HepG2 (cell line): ENCODE measurements around the gene CD40. TPM values are rescaled to one million over a fixed set of nuclear protein-coding genes. Genes with fewer than 3 reads are reported as not detected.

Source experiments
- ATAC-seq: fragments of 200-7000 bp; cut with Tn5 transposase; 3 replicates; pipeline ENCODE4 v1.9.1; 2020; ENCODE audit warnings: mild to moderate bottlenecking, moderate library complexity
- BruUV-seq: library from RNA; stranded (reverse); fragments of 400-500 nt; replicated peaks from 2 replicates; lab custom pipeline; 2021; lab: Mats Ljungman, UMichigan
- CTCF ChIA-PET: fragments of 300-600 bp; formaldehyde crosslinking; extraction: SDS; loops from one replicate; lab custom pipeline; 2021; ENCODE audit warnings: low total read pairs, inconsistent platforms, low intra/inter-chr PET ratio; lab: Yijun Ruan, JAX
- POLR2A ChIA-PET: fragments of 350-600 bp; sonication (Branson Sonifier 250); formaldehyde crosslinking; loops from one replicate; lab custom pipeline; 2020; ENCODE audit warnings: antibody characterized with exemption, inconsistent platforms; lab: Yijun Ruan, JAX
- DNase-seq: peaks from one replicate; pipeline ENCODE4 v3.0.0-alpha.2; 2015; ENCODE audit warnings: low spot score
- FAIRE-seq: peaks from 3 replicates; lab custom pipeline; 2011; peaks lifted over from hg19 to GRCh38; lab: Jason Lieb, UNC
- H2AFZ ChIP-seq: one replicate; pipeline ENCODE4 v1.6.1; 2011; ENCODE audit warnings: low read length, inconsistent platforms
- H3K27ac ChIP-seq: fragments of 300-600 bp; 3 replicates; pipeline ENCODE4 v1.8.0; 2011; ENCODE audit warnings: mixed run types, mild to moderate bottlenecking, mixed read lengths, low read length, inconsistent platforms; ENCODE audit not compliant: insufficient read depth; ENCODE audit errors: extremely low read length
- H3K27me3 ChIP-seq, 2 experiments: fragments of 200-600 bp in 1 of 2; 2 replicates in 1 of 2; 3 replicates in 1 of 2; pipeline versions ENCODE4 v1.6.0 to v1.8.0; 2011; ENCODE audit warnings: low read length in 2 of 2, mild to moderate bottlenecking in 2 of 2, moderate library complexity in 2 of 2, inconsistent platforms in 1 of 2; ENCODE audit not compliant: insufficient read depth in 2 of 2, control insufficient read depth in 1 of 2
- H3K36me3 ChIP-seq, 2 experiments: fragments of 200-600 bp in 1 of 2; replicated peaks in 1 of 2; 2 replicates in 1 of 2; 3 replicates in 1 of 2; pipeline versions ENCODE4 v1.5.1 to v1.8.0; 2011; ENCODE audit warnings: low read length in 2 of 2, inconsistent platforms in 1 of 2; ENCODE audit not compliant: insufficient read depth in 2 of 2, control insufficient read depth in 1 of 2
- H3K4me1 ChIP-seq: 2 replicates; pipeline ENCODE4 v1.5.1; 2012; ENCODE audit warnings: low read length, inconsistent platforms; ENCODE audit not compliant: insufficient read depth
- H3K4me2 ChIP-seq: 2 replicates; pipeline ENCODE4 v1.6.0; 2011; ENCODE audit warnings: low read depth, low read length, inconsistent platforms
- H3K4me3 ChIP-seq, 3 experiments: fragments of 200-600 bp in 1 of 3; sonication (generic), shearing (Covaris generic) in 1 of 3; replicated peaks in 1 of 3; 2 replicates each; pipeline ENCODE4 v1.5.1; 2011 to 2016; ENCODE audit warnings: low read length in 3 of 3, inconsistent platforms in 2 of 3, low read depth in 2 of 3, mild to moderate bottlenecking in 2 of 3, control low read depth in 1 of 3, mixed read lengths in 1 of 3; ENCODE audit not compliant: insufficient read depth in 1 of 3
- H3K79me2 ChIP-seq: one replicate; pipeline ENCODE4 v1.6.1; 2011; ENCODE audit warnings: low read length, inconsistent platforms; ENCODE audit not compliant: insufficient read depth
- H3K9ac ChIP-seq: 2 replicates; pipeline ENCODE4 v1.6.0; 2011; ENCODE audit warnings: mild to moderate bottlenecking, low read depth, low read length, inconsistent platforms; ENCODE audit not compliant: insufficient read depth
- H3K9me3 ChIP-seq: 2 replicates; pipeline ENCODE4 v1.5.1; 2012; ENCODE audit warnings: mild to moderate bottlenecking, low read length
- H4K20me1 ChIP-seq: 2 replicates; pipeline ENCODE4 v1.6.0; 2011; ENCODE audit warnings: inconsistent platforms, mild to moderate bottlenecking, low read length, moderate library complexity; ENCODE audit not compliant: insufficient read depth
- E2F2 ChIP-seq: sonication (generic); formaldehyde crosslinking; IDR thresholded peaks from 2 replicates; pipeline ENCODE4 v1.4.0; 2020; ENCODE audit warnings: missing genetic modification reagents, borderline replicate concordance
- RXRA ChIP-seq: sonication (generic); formaldehyde crosslinking; IDR thresholded peaks from 2 replicates; pipeline ENCODE4 v1.5.1; 2020; ENCODE audit warnings: missing genetic modification reagents
- THAP9 ChIP-seq: sonication (generic); formaldehyde crosslinking; IDR thresholded peaks from 2 replicates; pipeline ENCODE4; 2020; ENCODE audit warnings: missing genetic modification reagents, mild to moderate bottlenecking, borderline replicate concordance
- ZNF12 ChIP-seq: sonication (generic); formaldehyde crosslinking; IDR thresholded peaks from 2 replicates; pipeline ENCODE4 v1.5.0; 2020; ENCODE audit warnings: missing genetic modification reagents
- ZNF317 ChIP-seq: sonication (generic); formaldehyde crosslinking; IDR thresholded peaks from 2 replicates; pipeline ENCODE4 v1.5.0; 2020; ENCODE audit warnings: mild to moderate bottlenecking, missing genetic modification reagents
- ZNF414 ChIP-seq: sonication (generic); formaldehyde crosslinking; IDR thresholded peaks from 2 replicates; pipeline ENCODE4 v1.5.0; 2020; ENCODE audit warnings: missing genetic modification reagents
- ZNF703 ChIP-seq: sonication (generic); formaldehyde crosslinking; IDR thresholded peaks from 2 replicates; pipeline ENCODE4 v1.5.1; 2020; ENCODE audit warnings: missing genetic modification reagents, mild to moderate bottlenecking, moderate library complexity, borderline replicate concordance
- WGBS: methylation state at CpG from one replicate; pipeline ENCODE4 v1.1.6; 2017; ENCODE audit warnings: low lambda C conversion rate; 5-methylcytosine and 5-hydroxymethylcytosine counted together
- in situ Hi-C: cut with HindIII; loops from 2 replicates; pipeline ENCODE4 v1.10.0; 2017; ENCODE audit warnings: low pct_unique_long_range_greater_than_20kb; ENCODE audit not compliant: extremely low pct_ligation_motif_present
- intact Hi-C: fragments of 100-400 bp; cut with micrococcal nuclease; formaldehyde crosslinking; loops from one replicate; pipeline ENCODE4 v1.10.0; 2022; ENCODE audit not compliant: unreplicated experiment
- polyA plus RNA-seq, 8 experiments: library from polyadenylated mRNA; depleted of rRNA in 3 of 8; stranded (reverse) in 7 of 8; unstranded in 1 of 8; fragments of >200 nt; fragmentation: Illumina TruSeq in 4 of 8; extraction: Trizol in 4 of 8; gene quantifications; 2 replicates each; pipeline versions ENCODE4 v1.2.1 to v1.2.3, GENCODE V29; 2011 to 2016; ENCODE audit warnings: low read depth in 4 of 8, missing spikeins in 1 of 8, mixed read lengths in 1 of 8; ENCODE audit not compliant: insufficient read depth in 1 of 8
- total RNA-seq, 5 experiments: library from RNA; depleted of rRNA; stranded (reverse); fragments of >200 nt; fragmentation: Illumina TruSeq; extraction: Trizol; gene quantifications; 2 replicates each; pipeline ENCODE4 v1.2.3, GENCODE V29; 2016; ENCODE audit warnings: low read depth in 1 of 5

The CD40 gene
- total and polyA plus RNA-seq, 2 of the 13 experiments (the other 11 are each of a cell fraction or from before 2014, with no cell fraction given) = 4.6 to 13.4 TPM

- Histone ChIP-seq H3K4me3 (no peak overlapping the region), H3K36me3 (no peaks in the 10 kb centered on the region), H3K9me3 (no peaks in the 10 kb centered on the region), H3K79me2 (peaks cover 9% of the 10 kb centered on the region), H3K27me3 (peaks cover 0 to 2% of the 10 kb centered on the region in 2 experiments; a peak in 3 of 5 replicates), H3K27ac (no peak overlapping the region), H3K9ac (no peak overlapping the region), H4K20me1 (peaks cover 9% of the 10 kb centered on the region), H3K4me2 (no peak overlapping the region), H3K4me1 (peaks cover 7% of the 10 kb centered on the region), H2AFZ (no peak overlapping the region)
- ATAC-seq (no peak), FAIRE-seq (no peak), DNase-seq (no peak)
- CTCF ChIA-PET = no interaction called here
- 1% methylated on average over 2 of the region's 2 CpGs for WGBS
- BruUV-seq = no TSS peak
- intact Hi-C loops = no loop called here
- in situ Hi-C loops = no loop called here
- POLR2A ChIA-PET = no interaction called here
- no peak for TF ChIP-seq E2F2 (CRISPR knock-in tag)
- TF ChIP-seq ZNF414 (CRISPR knock-in tag) = no peak
- TF ChIP-seq RXRA (CRISPR knock-in tag) = no peak
- no peak for TF ChIP-seq THAP9 (CRISPR knock-in tag)
- TF ChIP-seq ZNF12 = no peak
- TF ChIP-seq ZNF703 (CRISPR knock-in tag) = no peak
- no peak for TF ChIP-seq ZNF317
Measured at GRCh38 chr20:46093531-46093930, 24.6 kb upstream of the CD40 start.
